HCT116 (cell line): ENCODE results near the gene HEMK1. TPM values are rescaled to one million over a fixed set of nuclear protein-coding genes. Genes with fewer than 3 reads are reported as not detected.

ENCODE experiments used
- ATAC-seq: fragments of 200-7000 bp; cut with Tn5 transposase; 2 replicates; pipeline ENCODE4 v1.9.1; 2020; ENCODE audit warnings: mild to moderate bottlenecking, moderate library complexity
- BruUV-seq: library from RNA; stranded (reverse); fragments of 400-500 nt; replicated peaks from 2 replicates; lab custom pipeline; 2021; lab: Mats Ljungman, UMichigan
- CTCF ChIA-PET: fragments of 300-600 bp; sonication (Branson Sonifier 250); formaldehyde crosslinking; loops from one replicate; lab custom pipeline; 2021; ENCODE audit warnings: antibody characterized with exemption; lab: Charles Lee
- POLR2A ChIA-PET: fragments of 300-600, 350-600 bp; sonication (Branson Sonifier 250); formaldehyde crosslinking; loops from one replicate; lab custom pipeline; 2021; ENCODE audit warnings: antibody characterized with exemption; lab: Charles Lee
- RAD21 ChIA-PET, 2 experiments: fragments of 300-600 bp; sonication (Branson Sonifier 250); formaldehyde crosslinking; loops; one replicate each; lab custom pipeline; 2023; ENCODE audit warnings: low total read pairs in 2 of 2; ENCODE audit not compliant: uncharacterized antibody in 2 of 2, unreplicated experiment in 2 of 2, low non-redundant PET in 1 of 2; lab: Charles Lee
- DNase-seq: peaks from one replicate; pipeline ENCODE4 v3.0.0-alpha.2; 2010; ENCODE audit warnings: low read depth, low spot score
- H2AFZ ChIP-seq: fragments of 200-600 bp; shearing (Covaris generic), sonication (generic); 2 replicates; pipeline ENCODE4 v1.6.1; 2017; ENCODE audit warnings: low read depth, mixed run types, mixed read lengths, antibody characterized with exemption, low read length; ENCODE audit not compliant: poor library complexity, severe bottlenecking
- H3K27ac ChIP-seq: 2 replicates; pipeline ENCODE4 v1.5.1; 2012; ENCODE audit warnings: low read depth, low read length
- H3K27me3 ChIP-seq: fragments of 200-600 bp; sonication (generic); 2 replicates; pipeline ENCODE4 v1.6.1; 2016; ENCODE audit warnings: mixed run types, low read length, mixed read lengths; ENCODE audit not compliant: insufficient read depth
- H3K36me3 ChIP-seq, 2 experiments: fragments of 200-500 bp in 1 of 2; fragments of 200-600 bp in 1 of 2; sonication (Bioruptor generic) in 1 of 2; sonication (generic) in 1 of 2; 2 replicates each; pipeline versions ENCODE4 v1.5.1 to v1.6.1; 2014 to 2016; ENCODE audit warnings: low read length in 2 of 2, inconsistent platforms in 1 of 2, mixed read lengths in 1 of 2, mixed run types in 1 of 2; ENCODE audit not compliant: insufficient read depth in 2 of 2, control insufficient read depth in 1 of 2
- H3K4me1 ChIP-seq, 2 experiments: fragments of 200-600 bp in 1 of 2; sonication (generic) in 1 of 2; 2 replicates each; pipeline versions ENCODE4 v1.5.1 to v1.6.1; 2012 to 2017; ENCODE audit warnings: low read length in 2 of 2, inconsistent platforms in 1 of 2, mild to moderate bottlenecking in 1 of 2, mixed read lengths in 1 of 2, mixed run types in 1 of 2, moderate library complexity in 1 of 2; ENCODE audit not compliant: insufficient read depth in 2 of 2, control insufficient read depth in 1 of 2
- H3K4me2 ChIP-seq: fragments of 200-600 bp; sonication (generic); 2 replicates; pipeline ENCODE4 v1.6.1; 2017; ENCODE audit warnings: mixed run types, low read length, mixed read lengths
- H3K4me3 ChIP-seq, 2 experiments: fragments of 200-600 bp in 1 of 2; sonication (generic) in 1 of 2; replicated peaks in 1 of 2; 2 replicates each; pipeline ENCODE4 v1.5.1; 2011 to 2016; ENCODE audit warnings: low read length in 2 of 2, control low read depth in 1 of 2, low read depth in 1 of 2, mild to moderate bottlenecking in 1 of 2, mixed read lengths in 1 of 2, mixed run types in 1 of 2
- H3K79me2 ChIP-seq: fragments of 200-600 bp; sonication (generic); 2 replicates; pipeline ENCODE4 v1.6.1; 2017; ENCODE audit warnings: mild to moderate bottlenecking, mixed run types, low read length, moderate library complexity, mixed read lengths; ENCODE audit not compliant: insufficient read depth
- H3K9ac ChIP-seq: fragments of 200-600 bp; sonication (generic); 2 replicates; pipeline ENCODE4 v1.6.1; 2016; ENCODE audit warnings: low read length, mixed read lengths
- H3K9me2 ChIP-seq: fragments of 200-600 bp; sonication (generic), shearing (Covaris generic); 2 replicates; pipeline ENCODE4 v1.6.1; 2017; ENCODE audit warnings: mixed run types, mild to moderate bottlenecking, moderate library complexity; ENCODE audit not compliant: insufficient read depth
- H3K9me3 ChIP-seq, 2 experiments: fragments of 200-500 bp in 1 of 2; fragments of 200-600 bp in 1 of 2; sonication (Bioruptor generic) in 1 of 2; sonication (generic) in 1 of 2; 2 replicates each; pipeline ENCODE4 v1.6.1; 2014 to 2017; ENCODE audit warnings: low read length in 2 of 2, mixed read lengths in 2 of 2, inconsistent platforms in 1 of 2, low read depth in 1 of 2, mild to moderate bottlenecking in 1 of 2, mixed run types in 1 of 2, moderate library complexity in 1 of 2; ENCODE audit not compliant: control insufficient read depth in 1 of 2, insufficient read depth in 1 of 2
- H4K20me1 ChIP-seq: fragments of 200-600 bp; sonication (generic), shearing (Covaris generic); 2 replicates; pipeline ENCODE4 v1.6.1; 2017; ENCODE audit warnings: mixed run types, mild to moderate bottlenecking, moderate library complexity; ENCODE audit not compliant: insufficient read depth
- ATF3 ChIP-seq: IDR thresholded peaks from 2 replicates; pipeline ENCODE4 v1.6.1; 2012
- CBX3 ChIP-seq: IDR thresholded peaks from 2 replicates; pipeline ENCODE4 v1.6.1; 2012; ENCODE audit warnings: low read depth
- CEBPB ChIP-seq: IDR thresholded peaks from 2 replicates; pipeline ENCODE4 v1.6.1; 2012; ENCODE audit warnings: low read depth
- CTCF ChIP-seq, 3 experiments: fragments of 200-600 bp in 1 of 3; sonication (generic) in 1 of 3; IDR thresholded peaks in 2 of 3; conservative IDR thresholded peaks in 1 of 3; 2 replicates each; pipeline ENCODE4 v1.5.1; 2012 to 2017; ENCODE audit warnings: low read depth in 2 of 3, low read length in 2 of 3, antibody characterized with exemption in 1 of 3, borderline replicate concordance in 1 of 3, control low read depth in 1 of 3, mild to moderate bottlenecking in 1 of 3, mixed read lengths in 1 of 3, mixed run types in 1 of 3, moderate library complexity in 1 of 3; ENCODE audit not compliant: insufficient read depth in 1 of 3
- EGR1 ChIP-seq: IDR thresholded peaks from 2 replicates; pipeline ENCODE4 v1.6.1; 2012; ENCODE audit warnings: low read depth
- ELF1 ChIP-seq: IDR thresholded peaks from 2 replicates; pipeline ENCODE4 v1.6.1; 2012; ENCODE audit warnings: low read depth, borderline replicate concordance
- EZH2 ChIP-seq: fragments of 200-600 bp; sonication (generic); IDR thresholded peaks from 2 replicates; pipeline ENCODE4 v1.6.1; 2017; ENCODE audit warnings: antibody characterized with exemption, mixed run types
- JUND ChIP-seq: IDR thresholded peaks from 2 replicates; pipeline ENCODE4 v1.6.1; 2012
- POLR2A ChIP-seq: IDR thresholded peaks from 2 replicates; pipeline ENCODE4 v1.7.0; 2011; ENCODE audit warnings: borderline replicate concordance; ENCODE audit not compliant: insufficient read depth, insufficient read length; ENCODE audit errors: extremely low read depth
- POLR2AphosphoS5 ChIP-seq: IDR thresholded peaks from 2 replicates; pipeline ENCODE4 v1.6.1; 2011; ENCODE audit warnings: mild to moderate bottlenecking, low read depth, low read length, moderate library complexity
- RAD21 ChIP-seq: IDR thresholded peaks from 2 replicates; pipeline ENCODE4 v1.6.1; 2012; ENCODE audit warnings: low read depth, mild to moderate bottlenecking
- SIN3A ChIP-seq: IDR thresholded peaks from 2 replicates; pipeline ENCODE4 v1.6.1; 2012; ENCODE audit warnings: low read depth
- SRF ChIP-seq: IDR thresholded peaks from 2 replicates; pipeline ENCODE4 v1.6.1; 2012; ENCODE audit warnings: low read depth
- TCF7L2 ChIP-seq: IDR thresholded peaks from 2 replicates; pipeline ENCODE4 v1.7.0; 2011; ENCODE audit warnings: borderline replicate concordance, inconsistent platforms; ENCODE audit not compliant: insufficient read depth, insufficient read length; ENCODE audit errors: extremely low read depth
- YY1 ChIP-seq: IDR thresholded peaks from 2 replicates; pipeline ENCODE4 v1.6.1; 2011; ENCODE audit warnings: low read length, low read depth, moderate library complexity, mild to moderate bottlenecking; ENCODE audit not compliant: insufficient replicate concordance; ENCODE audit errors: extremely low read depth
- ZBTB33 ChIP-seq: IDR thresholded peaks from 2 replicates; pipeline ENCODE4 v1.6.1; 2011; ENCODE audit warnings: mild to moderate bottlenecking, low read length, moderate library complexity; ENCODE audit not compliant: insufficient replicate concordance; ENCODE audit errors: extremely low read depth
- ZFX ChIP-seq: fragments of 450-650 bp; IDR thresholded peaks from 2 replicates; pipeline ENCODE4 v1.6.1; 2017
- ZNF274 ChIP-seq: fragments of 200-500 bp; sonication (Bioruptor generic); IDR thresholded peaks from 2 replicates; pipeline ENCODE4 v1.6.1; 2014; ENCODE audit warnings: mild to moderate bottlenecking, low read depth, low read length, inconsistent platforms
- intact Hi-C: fragments of 100-400 bp; cut with micrococcal nuclease; formaldehyde crosslinking; loops from 2 replicates; pipeline ENCODE4 v1.10.0; 2022
- total RNA-seq: library from RNA; stranded (reverse); gene quantifications from one replicate; pipeline ENCODE4 v1.2.1, GENCODE V29; 2021; ENCODE audit not compliant: unreplicated experiment

HEMK1 gene
- total RNA-seq, 1 experiment from 2014 or later = 20.5 TPM

- no peaks in the 10 kb centered on the region for H3K9me2 ChIP-seq
- H3K27ac ChIP-seq = no peak overlapping the region
- ATAC-seq (no peak), DNase-seq (no peak)
- no peaks in the 10 kb centered on the region for H3K79me2 ChIP-seq
- H3K27me3 ChIP-seq = no peaks in the 10 kb centered on the region
- H4K20me1 ChIP-seq = no peaks in the 10 kb centered on the region
- peaks cover 17 to 24% of the 10 kb centered on the region in 2 experiments for H3K4me1 ChIP-seq
- ChIA-PET POLR2A (no interaction called here), RAD21 (no interaction called here)
- no TSS peak for BruUV-seq
- no peak overlapping the region for H2AFZ ChIP-seq
- no peak overlapping the region for H3K4me2 ChIP-seq
- TF ChIP-seq POLR2AphosphoS5 = no peak
- TF ChIP-seq POLR2A = no peak
- no peak for TF ChIP-seq YY1
- no peak for TF ChIP-seq CEBPB
- no peak for TF ChIP-seq ATF3
- no peak for TF ChIP-seq ZFX
- TF ChIP-seq CTCF (IDR thresholded peaks at IDR 0.05 in 2 of 3, conservative IDR thresholded peaks at IDR 0.05 in 1 of 3; ENCODE audit: borderline replicate concordance in 1 of 3, insufficient read depth in 1 of 3, low read depth in 2 of 3, low read length in 2 of 3) = no peak
- no peak for TF ChIP-seq EZH2
- no peak for TF ChIP-seq ZBTB33
- TF ChIP-seq SIN3A = no peak
- TF ChIP-seq EGR1 = no peak
- no peak for TF ChIP-seq ZNF274
- no peak for TF ChIP-seq CBX3
- no peak for TF ChIP-seq JUND
- TF ChIP-seq SRF = no peak
- TF ChIP-seq RAD21 = no peak
- TF ChIP-seq ELF1 = no peak
- no peak for TF ChIP-seq TCF7L2
- TF ChIP-seq, all 23 proteins: peak for 0
- Histone ChIP-seq H3K9me3 (no peaks in the 10 kb centered on the region), H3K9ac (no peak overlapping the region), H3K4me3 (no peak overlapping the region), H3K36me3 (no peaks in the 10 kb centered on the region)
- CTCF ChIA-PET = no interaction called here
- intact Hi-C loops = no loop called here
Measured at GRCh38 chr3:50563867-50564266, 5.5 kb upstream of the HEMK1 start.
